HL-60 (cell line): Measurements from ENCODE around the gene MAST2.

Experiments
- POLR2AphosphoS5 ChIP-seq: IDR thresholded peaks from 2 replicates; pipeline ENCODE4 v1.6.1; 2012; ENCODE audit warnings: low read depth
- REST ChIP-seq: IDR thresholded peaks from 2 replicates; pipeline ENCODE4 v1.6.1; 2012; ENCODE audit warnings: low read depth; ENCODE audit not compliant: insufficient replicate concordance
- TF ChIP-seq, protein P1 (sequence below): IDR thresholded peaks from one replicate; pipeline ENCODE4 v1.5.1; 2011; ENCODE audit warnings: low read length, control low read depth, inconsistent platforms; ENCODE audit not compliant: insufficient read depth

- TF ChIP-seq, protein P1, sequence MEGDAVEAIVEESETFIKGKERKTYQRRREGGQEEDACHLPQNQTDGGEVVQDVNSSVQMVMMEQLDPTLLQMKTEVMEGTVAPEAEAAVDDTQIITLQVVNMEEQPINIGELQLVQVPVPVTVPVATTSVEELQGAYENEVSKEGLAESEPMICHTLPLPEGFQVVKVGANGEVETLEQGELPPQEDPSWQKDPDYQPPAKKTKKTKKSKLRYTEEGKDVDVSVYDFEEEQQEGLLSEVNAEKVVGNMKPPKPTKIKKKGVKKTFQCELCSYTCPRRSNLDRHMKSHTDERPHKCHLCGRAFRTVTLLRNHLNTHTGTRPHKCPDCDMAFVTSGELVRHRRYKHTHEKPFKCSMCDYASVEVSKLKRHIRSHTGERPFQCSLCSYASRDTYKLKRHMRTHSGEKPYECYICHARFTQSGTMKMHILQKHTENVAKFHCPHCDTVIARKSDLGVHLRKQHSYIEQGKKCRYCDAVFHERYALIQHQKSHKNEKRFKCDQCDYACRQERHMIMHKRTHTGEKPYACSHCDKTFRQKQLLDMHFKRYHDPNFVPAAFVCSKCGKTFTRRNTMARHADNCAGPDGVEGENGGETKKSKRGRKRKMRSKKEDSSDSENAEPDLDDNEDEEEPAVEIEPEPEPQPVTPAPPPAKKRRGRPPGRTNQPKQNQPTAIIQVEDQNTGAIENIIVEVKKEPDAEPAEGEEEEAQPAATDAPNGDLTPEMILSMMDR: no peak
- TF ChIP-seq POLR2AphosphoS5 (no peak), REST (no peak)
Observed at GRCh38 chr1:45880930-45881329, 77.5 kb downstream of the MAST2 start.
